HCT116 (cell line): ENCODE data around the gene UBE2D3. TPM values are rescaled to one million over a fixed set of nuclear protein-coding genes. Genes with fewer than 3 reads are reported as not detected.

Experiments used
- ATAC-seq: fragments of 200-7000 bp; cut with Tn5 transposase; 2 replicates; pipeline ENCODE4 v1.9.1; 2020; ENCODE audit warnings: mild to moderate bottlenecking, moderate library complexity
- BruUV-seq: library from RNA; stranded (reverse); fragments of 400-500 nt; replicated peaks from 2 replicates; lab custom pipeline; 2021; lab: Mats Ljungman, UMichigan
- CTCF ChIA-PET: fragments of 300-600 bp; sonication (Branson Sonifier 250); formaldehyde crosslinking; loops from one replicate; lab custom pipeline; 2021; ENCODE audit warnings: antibody characterized with exemption; lab: Charles Lee
- POLR2A ChIA-PET: fragments of 300-600, 350-600 bp; sonication (Branson Sonifier 250); formaldehyde crosslinking; loops from one replicate; lab custom pipeline; 2021; ENCODE audit warnings: antibody characterized with exemption; lab: Charles Lee
- RAD21 ChIA-PET, 2 experiments: fragments of 300-600 bp; sonication (Branson Sonifier 250); formaldehyde crosslinking; loops; one replicate each; lab custom pipeline; 2023; ENCODE audit warnings: low total read pairs in 2 of 2; ENCODE audit not compliant: uncharacterized antibody in 2 of 2, unreplicated experiment in 2 of 2, low non-redundant PET in 1 of 2; lab: Charles Lee
- DNase-seq: peaks from one replicate; pipeline ENCODE4 v3.0.0-alpha.2; 2010; ENCODE audit warnings: low read depth, low spot score
- H2AFZ ChIP-seq: fragments of 200-600 bp; shearing (Covaris generic), sonication (generic); 2 replicates; pipeline ENCODE4 v1.6.1; 2017; ENCODE audit warnings: low read depth, mixed run types, mixed read lengths, antibody characterized with exemption, low read length; ENCODE audit not compliant: poor library complexity, severe bottlenecking
- H3K27ac ChIP-seq: 2 replicates; pipeline ENCODE4 v1.5.1; 2012; ENCODE audit warnings: low read depth, low read length
- H3K27me3 ChIP-seq: fragments of 200-600 bp; sonication (generic); 2 replicates; pipeline ENCODE4 v1.6.1; 2016; ENCODE audit warnings: mixed run types, low read length, mixed read lengths; ENCODE audit not compliant: insufficient read depth
- H3K36me3 ChIP-seq, 2 experiments: fragments of 200-500 bp in 1 of 2; fragments of 200-600 bp in 1 of 2; sonication (Bioruptor generic) in 1 of 2; sonication (generic) in 1 of 2; 2 replicates each; pipeline versions ENCODE4 v1.5.1 to v1.6.1; 2014 to 2016; ENCODE audit warnings: low read length in 2 of 2, inconsistent platforms in 1 of 2, mixed read lengths in 1 of 2, mixed run types in 1 of 2; ENCODE audit not compliant: insufficient read depth in 2 of 2, control insufficient read depth in 1 of 2
- H3K4me1 ChIP-seq, 2 experiments: fragments of 200-600 bp in 1 of 2; sonication (generic) in 1 of 2; 2 replicates each; pipeline versions ENCODE4 v1.5.1 to v1.6.1; 2012 to 2017; ENCODE audit warnings: low read length in 2 of 2, inconsistent platforms in 1 of 2, mild to moderate bottlenecking in 1 of 2, mixed read lengths in 1 of 2, mixed run types in 1 of 2, moderate library complexity in 1 of 2; ENCODE audit not compliant: insufficient read depth in 2 of 2, control insufficient read depth in 1 of 2
- H3K4me2 ChIP-seq: fragments of 200-600 bp; sonication (generic); 2 replicates; pipeline ENCODE4 v1.6.1; 2017; ENCODE audit warnings: mixed run types, low read length, mixed read lengths
- H3K4me3 ChIP-seq, 2 experiments: fragments of 200-600 bp in 1 of 2; sonication (generic) in 1 of 2; replicated peaks in 1 of 2; 2 replicates each; pipeline ENCODE4 v1.5.1; 2011 to 2016; ENCODE audit warnings: low read length in 2 of 2, control low read depth in 1 of 2, low read depth in 1 of 2, mild to moderate bottlenecking in 1 of 2, mixed read lengths in 1 of 2, mixed run types in 1 of 2
- H3K79me2 ChIP-seq: fragments of 200-600 bp; sonication (generic); 2 replicates; pipeline ENCODE4 v1.6.1; 2017; ENCODE audit warnings: mild to moderate bottlenecking, mixed run types, low read length, moderate library complexity, mixed read lengths; ENCODE audit not compliant: insufficient read depth
- H3K9ac ChIP-seq: fragments of 200-600 bp; sonication (generic); 2 replicates; pipeline ENCODE4 v1.6.1; 2016; ENCODE audit warnings: low read length, mixed read lengths
- H3K9me2 ChIP-seq: fragments of 200-600 bp; sonication (generic), shearing (Covaris generic); 2 replicates; pipeline ENCODE4 v1.6.1; 2017; ENCODE audit warnings: mixed run types, mild to moderate bottlenecking, moderate library complexity; ENCODE audit not compliant: insufficient read depth
- H3K9me3 ChIP-seq, 2 experiments: fragments of 200-500 bp in 1 of 2; fragments of 200-600 bp in 1 of 2; sonication (Bioruptor generic) in 1 of 2; sonication (generic) in 1 of 2; 2 replicates each; pipeline ENCODE4 v1.6.1; 2014 to 2017; ENCODE audit warnings: low read length in 2 of 2, mixed read lengths in 2 of 2, inconsistent platforms in 1 of 2, low read depth in 1 of 2, mild to moderate bottlenecking in 1 of 2, mixed run types in 1 of 2, moderate library complexity in 1 of 2; ENCODE audit not compliant: control insufficient read depth in 1 of 2, insufficient read depth in 1 of 2
- H4K20me1 ChIP-seq: fragments of 200-600 bp; sonication (generic), shearing (Covaris generic); 2 replicates; pipeline ENCODE4 v1.6.1; 2017; ENCODE audit warnings: mixed run types, mild to moderate bottlenecking, moderate library complexity; ENCODE audit not compliant: insufficient read depth
- ATF3 ChIP-seq: IDR thresholded peaks from 2 replicates; pipeline ENCODE4 v1.6.1; 2012
- CTCF ChIP-seq, 3 experiments: fragments of 200-600 bp in 1 of 3; sonication (generic) in 1 of 3; IDR thresholded peaks in 2 of 3; conservative IDR thresholded peaks in 1 of 3; 2 replicates each; pipeline ENCODE4 v1.5.1; 2012 to 2017; ENCODE audit warnings: low read depth in 2 of 3, low read length in 2 of 3, antibody characterized with exemption in 1 of 3, borderline replicate concordance in 1 of 3, control low read depth in 1 of 3, mild to moderate bottlenecking in 1 of 3, mixed read lengths in 1 of 3, mixed run types in 1 of 3, moderate library complexity in 1 of 3; ENCODE audit not compliant: insufficient read depth in 1 of 3
- EGR1 ChIP-seq: IDR thresholded peaks from 2 replicates; pipeline ENCODE4 v1.6.1; 2012; ENCODE audit warnings: low read depth
- ELF1 ChIP-seq: IDR thresholded peaks from 2 replicates; pipeline ENCODE4 v1.6.1; 2012; ENCODE audit warnings: low read depth, borderline replicate concordance
- JUND ChIP-seq: IDR thresholded peaks from 2 replicates; pipeline ENCODE4 v1.6.1; 2012
- POLR2A ChIP-seq: IDR thresholded peaks from 2 replicates; pipeline ENCODE4 v1.7.0; 2011; ENCODE audit warnings: borderline replicate concordance; ENCODE audit not compliant: insufficient read depth, insufficient read length; ENCODE audit errors: extremely low read depth
- POLR2AphosphoS5 ChIP-seq: IDR thresholded peaks from 2 replicates; pipeline ENCODE4 v1.6.1; 2011; ENCODE audit warnings: mild to moderate bottlenecking, low read depth, low read length, moderate library complexity
- RAD21 ChIP-seq: IDR thresholded peaks from 2 replicates; pipeline ENCODE4 v1.6.1; 2012; ENCODE audit warnings: low read depth, mild to moderate bottlenecking
- REST ChIP-seq: IDR thresholded peaks from 2 replicates; pipeline ENCODE4 v1.6.1; 2012; ENCODE audit warnings: low read depth
- SIN3A ChIP-seq: IDR thresholded peaks from 2 replicates; pipeline ENCODE4 v1.6.1; 2012; ENCODE audit warnings: low read depth
- SRF ChIP-seq: IDR thresholded peaks from 2 replicates; pipeline ENCODE4 v1.6.1; 2012; ENCODE audit warnings: low read depth
- TCF7L2 ChIP-seq: IDR thresholded peaks from 2 replicates; pipeline ENCODE4 v1.7.0; 2011; ENCODE audit warnings: borderline replicate concordance, inconsistent platforms; ENCODE audit not compliant: insufficient read depth, insufficient read length; ENCODE audit errors: extremely low read depth
- YY1 ChIP-seq: IDR thresholded peaks from 2 replicates; pipeline ENCODE4 v1.6.1; 2011; ENCODE audit warnings: low read length, low read depth, moderate library complexity, mild to moderate bottlenecking; ENCODE audit not compliant: insufficient replicate concordance; ENCODE audit errors: extremely low read depth
- ZNF274 ChIP-seq: fragments of 200-500 bp; sonication (Bioruptor generic); IDR thresholded peaks from 2 replicates; pipeline ENCODE4 v1.6.1; 2014; ENCODE audit warnings: mild to moderate bottlenecking, low read depth, low read length, inconsistent platforms
- intact Hi-C: fragments of 100-400 bp; cut with micrococcal nuclease; formaldehyde crosslinking; loops from 2 replicates; pipeline ENCODE4 v1.10.0; 2022
- total RNA-seq: library from RNA; stranded (reverse); gene quantifications from one replicate; pipeline ENCODE4 v1.2.1, GENCODE V29; 2021; ENCODE audit not compliant: unreplicated experiment

UBE2D3 gene
- total RNA-seq, 1 experiment from 2014 or later = 302 TPM

DNA sequence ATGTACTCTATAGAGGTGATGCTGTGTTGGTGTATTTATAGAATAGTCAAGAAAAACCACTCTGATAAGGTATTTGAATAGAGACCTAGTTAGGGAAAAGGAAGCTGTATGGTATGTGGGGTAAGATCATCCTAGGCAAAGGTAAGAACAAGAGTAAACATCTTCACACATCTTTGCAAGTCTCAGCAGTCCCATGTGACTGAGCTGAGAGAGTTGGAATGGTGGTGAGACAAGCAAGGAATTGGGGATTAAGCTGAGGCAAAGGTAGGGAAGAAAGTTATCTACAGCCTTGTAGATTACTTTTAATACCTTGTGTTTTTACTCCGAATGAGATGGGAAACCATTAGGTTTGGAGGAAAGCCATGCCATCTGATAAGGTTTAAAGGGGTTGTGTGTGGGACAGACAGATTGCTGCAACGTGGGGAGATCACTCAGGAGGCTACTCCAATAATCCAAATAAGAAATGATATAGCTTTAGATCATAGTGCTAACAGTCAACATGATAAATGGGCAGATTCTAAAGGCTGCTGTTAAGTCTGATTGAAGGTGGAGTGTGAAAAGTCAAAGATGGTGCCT is 34.9 kb downstream of the UBE2D3 start:
- RAD21 ChIA-PET = no interaction called here
- no TSS peak for BruUV-seq
- Histone ChIP-seq H3K27ac (no peak overlapping the region), H3K9ac (no peak overlapping the region), H2AFZ (no peak overlapping the region), H3K4me1 (no peaks in the 10 kb centered on the region), H3K36me3 (peaks cover 11 to 13% of the 10 kb centered on the region in 2 experiments; a peak in 3 of 4 replicates), H4K20me1 (peaks cover 8% of the 10 kb centered on the region; the same call in 1 of the 2 replicates), H3K79me2 (peaks cover 11% of the 10 kb centered on the region), H3K9me2 (no peaks in the 10 kb centered on the region), H3K9me3 (no peaks in the 10 kb centered on the region), H3K4me2 (no peak overlapping the region), H3K4me3 (no peak overlapping the region), H3K27me3 (no peaks in the 10 kb centered on the region)
- CTCF ChIA-PET = interaction anchor here (1.2 kb wide), 1 partner anchor 172 kb away, joined by 4 read pairs; no protein-coding TSS in a partner anchor
- DNase-seq (no peak), ATAC-seq (0 out of 2 replicates have a peak, but pooled peaks have one; percentile 5)
- TF ChIP-seq SRF (no peak), POLR2AphosphoS5 (peak; percentile 26; the same call in 1 of the 2 replicates)
- POLR2A ChIA-PET = no interaction called here
- intact Hi-C loops = no loop called here

DNA sequence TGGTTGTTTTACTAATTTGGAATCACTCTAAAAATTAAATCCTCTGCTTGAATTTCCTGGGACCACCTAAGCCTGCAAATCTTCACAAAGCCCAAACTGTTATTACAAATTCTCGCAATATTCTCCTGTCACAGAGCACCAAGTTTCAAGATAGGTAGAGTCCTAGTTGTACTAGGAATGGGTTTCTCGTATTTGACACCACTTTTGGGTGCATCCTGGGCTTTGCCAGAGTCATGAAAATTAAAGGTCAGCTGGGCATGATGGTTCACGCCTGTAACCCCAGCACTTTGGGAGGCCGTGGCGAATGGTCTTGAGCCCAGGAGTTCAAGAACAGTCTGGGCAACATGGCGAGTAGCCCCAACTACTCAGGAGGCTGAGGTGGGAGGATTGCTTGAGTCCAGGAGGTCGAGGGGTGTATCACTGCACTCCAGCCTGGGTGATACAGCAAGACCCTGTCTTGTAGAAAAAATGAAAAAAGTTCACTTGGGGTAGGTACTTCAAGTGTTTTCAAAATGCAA is 36.0 kb downstream of the UBE2D3 start:
- DNase-seq (no peak), ATAC-seq (no peak)
- ChIA-PET RAD21 (no interaction called here), POLR2A (no interaction called here), CTCF (no interaction called here)
- intact Hi-C loops = no loop called here
- H3K36me3 ChIP-seq = peaks cover 6 to 13% of the 10 kb centered on the region in 2 experiments; a peak in 3 of 4 replicates
- H3K27me3 ChIP-seq = no peaks in the 10 kb centered on the region
- no peaks in the 10 kb centered on the region for H3K9me3 ChIP-seq
- H3K79me2 ChIP-seq = peaks cover 5% of the 10 kb centered on the region; the same call in 1 of the 2 replicates
- no peak overlapping the region for H3K4me2 ChIP-seq
- H3K27ac ChIP-seq = no peak overlapping the region
- no peaks in the 10 kb centered on the region for H3K4me1 ChIP-seq
- no peak overlapping the region for H3K9ac ChIP-seq
- no peak overlapping the region for H2AFZ ChIP-seq
- peaks cover 8% of the 10 kb centered on the region; the same call in 1 of the 2 replicates for H4K20me1 ChIP-seq
- BruUV-seq = no TSS peak
- TF ChIP-seq POLR2A (no peak), TCF7L2 (no peak), REST (no peak), RAD21 (no peak), JUND (no peak), YY1 (no peak), ZNF274 (no peak), EGR1 (no peak), CTCF (IDR thresholded peaks at IDR 0.05 in 2 of 3, conservative IDR thresholded peaks at IDR 0.05 in 1 of 3; ENCODE audit: borderline replicate concordance in 1 of 3, insufficient read depth in 1 of 3, low read depth in 2 of 3, low read length in 2 of 3) (no peak), ATF3 (no peak), ELF1 (no peak), SIN3A (no peak)
- no peak overlapping the region for H3K4me3 ChIP-seq
- no peaks in the 10 kb centered on the region for H3K9me2 ChIP-seq
